ENCODE measurements around the gene SPOCK1. TPM values are rescaled to one million over a fixed set of nuclear protein-coding genes. Genes with fewer than 3 reads are reported as not detected.

SPOCK1 gene
- total and polyA plus RNA-seq, 2 of the 4 experiments (the other 2 are of a cell fraction), result 5.0 to 20.3 TPM

DNA sequence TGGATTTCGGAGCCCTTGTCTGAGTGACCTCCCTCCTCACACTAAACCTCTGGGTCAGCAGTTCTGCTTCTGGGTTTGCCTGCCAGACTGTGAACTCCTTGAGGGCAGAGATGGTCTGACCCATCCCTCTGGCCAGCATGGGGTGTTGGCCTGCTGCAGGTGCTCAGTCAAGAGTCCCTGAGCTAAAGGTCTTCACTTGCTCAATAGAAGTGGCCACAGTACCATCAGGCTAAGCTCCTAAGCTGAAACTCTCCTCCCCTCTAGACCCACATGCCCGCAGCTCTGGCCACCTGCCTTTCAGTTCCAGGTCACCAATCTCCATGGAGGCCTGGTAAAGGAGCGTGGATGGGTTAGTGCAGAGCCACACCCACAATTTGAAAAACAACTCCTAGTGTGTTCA is 316.6 kb downstream of the SPOCK1 start:
- no peak overlapping the region for H4K5ac ChIP-seq (ENCODE audit: low read depth, low read length)
- intact Hi-C loops (cut with micrococcal nuclease) (no loop called here), dilution Hi-C loops (cut with HindIII; ENCODE audit: low sequenced_read_pairs, unreplicated experiment) (no loop called here), in situ Hi-C loops (cut with MboI; ENCODE audit: low sequenced_read_pairs) (no loop called here)
- no peak overlapping the region for H2AK5ac ChIP-seq (ENCODE audit: low read depth, low read length)
- no peak overlapping the region for H3K14ac ChIP-seq (replicated peaks; ENCODE audit: low read depth, low read length)
- no TSS peak for BruUV-seq (replicated peaks)
- no peaks in the 10 kb centered on the region for H3K79me1 ChIP-seq (ENCODE audit: low read depth in 1 of 2, low read length in 2 of 2)
- H3K27ac ChIP-seq (ENCODE audit: insufficient read depth, low read length), result no peak overlapping the region
- no CpG with 5 or more reads among the region's 3 CpGs for WGBS, 2 experiments (ENCODE audit: extremely low coverage in 2 of 2, insufficient read length in 1 of 2)
- H4K20me1 ChIP-seq (ENCODE audit: insufficient read depth, low read length), result no peaks in the 10 kb centered on the region
- H2BK5ac ChIP-seq (ENCODE audit: low read depth, low read length, poor library complexity, severe bottlenecking), result no peak overlapping the region
- no peak overlapping the region for H3K18ac ChIP-seq (ENCODE audit: low read depth, low read length)
- no peak overlapping the region for H3K4me3 ChIP-seq (ENCODE audit: insufficient read depth, low read depth, low read length)
- H3K9me1 ChIP-seq (ENCODE audit: insufficient read depth, low read length), result 0 out of 2 replicates have a peak, but pooled peaks cover 6% of the 10 kb centered on the region
- DNase-seq (no peak), ATAC-seq (ENCODE audit: low read depth) (no peak)
- no peak overlapping the region for H3K56ac ChIP-seq (ENCODE audit: extremely low read depth, insufficient read depth, low read length)
- no peaks in the 10 kb centered on the region for H3K36me3 ChIP-seq (ENCODE audit: control insufficient read depth, insufficient read depth, low read length)
- H3K4ac ChIP-seq (ENCODE audit: low read depth, low read length), result no peak overlapping the region
- no peak overlapping the region for H2BK15ac ChIP-seq (ENCODE audit: low read depth, low read length)
- POLR2A ChIA-PET (ENCODE audit: unreplicated experiment), result no interaction called here
- H4K8ac ChIP-seq (ENCODE audit: low read depth in 2 of 2, low read length in 2 of 2), result no peak overlapping the region
- no peak overlapping the region for H3K9ac ChIP-seq (ENCODE audit: low read depth, low read length)
- H2AFZ ChIP-seq (replicated peaks; ENCODE audit: low read length, poor library complexity), result no peak overlapping the region
- no peak overlapping the region for H2AK9ac ChIP-seq (replicated peaks; ENCODE audit: low read depth, low read length, poor library complexity)
- no peaks in the 10 kb centered on the region for H3K9me3 ChIP-seq (ENCODE audit: control insufficient read depth, insufficient read depth, low read length)
- H3K27me3 ChIP-seq (ENCODE audit: control insufficient read depth, insufficient read depth, low read length), result no peaks in the 10 kb centered on the region; the same call in 1 of the 2 replicates
- no peak overlapping the region for H4K91ac ChIP-seq (ENCODE audit: insufficient read depth, low read depth, low read length)
- CTCF ChIA-PET, result interaction anchor here (1.1 kb wide), 1 partner anchor 371 kb away, joined by 3 read pairs; no protein-coding TSS in a partner anchor
- H3K4me2 ChIP-seq (ENCODE audit: low read depth, low read length), result no peak overlapping the region
- H2BK20ac ChIP-seq (ENCODE audit: low read depth, low read length), result no peak overlapping the region
- H3K4me1 ChIP-seq (ENCODE audit: control insufficient read depth, insufficient read depth, low read length), result peaks cover 2% of the 10 kb centered on the region; the same call in 1 of the 2 replicates
- no peak overlapping the region for H2BK120ac ChIP-seq (ENCODE audit: low read depth, low read length)
- no peak overlapping the region for H3K23ac ChIP-seq (ENCODE audit: low read depth, low read length)
- TF ChIP-seq MXI1 (IDR thresholded peaks at IDR 0.05; ENCODE audit: borderline replicate concordance, low read depth, low read length), result no peak
- no peak for TF ChIP-seq SMC3 (IDR thresholded peaks at IDR 0.05; ENCODE audit: low read depth, low read length)
- TF ChIP-seq RFX5 (IDR thresholded peaks at IDR 0.05; ENCODE audit: low read depth, low read length), result no peak
- TF ChIP-seq BHLHE40 (IDR thresholded peaks at IDR 0.05; ENCODE audit: low read depth, low read length), result no peak
- TF ChIP-seq RAD21 (IDR thresholded peaks at IDR 0.05; ENCODE audit: low read length), result no peak
- TF ChIP-seq ELK1 (IDR thresholded peaks at IDR 0.05; ENCODE audit: borderline replicate concordance, low read depth, low read length), result no peak
- TF ChIP-seq MAFK (IDR thresholded peaks at IDR 0.05; ENCODE audit: low read depth, low read length), result no peak
- TF ChIP-seq POLR2A (IDR thresholded peaks at IDR 0.05; ENCODE audit: low read depth, low read length), result no peak
- no peak for TF ChIP-seq FOS (IDR thresholded peaks at IDR 0.05; ENCODE audit: low read depth, low read length)
- no peak for TF ChIP-seq RCOR1 (IDR thresholded peaks at IDR 0.05; ENCODE audit: insufficient replicate concordance, low read length)
- no peak for TF ChIP-seq USF2 (IDR thresholded peaks at IDR 0.05; ENCODE audit: low read depth, low read length)
- no peak for TF ChIP-seq NFE2L2 (IDR thresholded peaks at IDR 0.05; ENCODE audit: low read depth, low read length)
- TF ChIP-seq CEBPB (IDR thresholded peaks at IDR 0.05; ENCODE audit: low read depth, low read length), result no peak
- no peak for TF ChIP-seq CHD1 (IDR thresholded peaks at IDR 0.05; ENCODE audit: low read depth, low read length)
- TF ChIP-seq MAZ (IDR thresholded peaks at IDR 0.05; ENCODE audit: borderline replicate concordance, low read depth, low read length), result no peak
- no peak for TF ChIP-seq CTCF (conservative IDR thresholded peaks at IDR 0.05; ENCODE audit: low read depth, low read length)

All from IMR-90 (cell line).